ENCODE measurements around the gene PPFIA1. TPM values are rescaled to one million over a fixed set of nuclear protein-coding genes. Genes with fewer than 3 reads are reported as not detected.

The PPFIA1 gene
- total RNA-seq = 38.8 and 43.1 TPM in 2 replicates
- polyA plus RNA-seq = 39.8 and 41.8 TPM in 2 replicates
- 20.3 and 21.4 TPM in 2 replicates for polyA plus RNA-seq (2012)
- 43.3 and 52.9 TPM in 2 replicates for polyA minus RNA-seq (ENCODE audit: low replicate concordance)

DNA sequence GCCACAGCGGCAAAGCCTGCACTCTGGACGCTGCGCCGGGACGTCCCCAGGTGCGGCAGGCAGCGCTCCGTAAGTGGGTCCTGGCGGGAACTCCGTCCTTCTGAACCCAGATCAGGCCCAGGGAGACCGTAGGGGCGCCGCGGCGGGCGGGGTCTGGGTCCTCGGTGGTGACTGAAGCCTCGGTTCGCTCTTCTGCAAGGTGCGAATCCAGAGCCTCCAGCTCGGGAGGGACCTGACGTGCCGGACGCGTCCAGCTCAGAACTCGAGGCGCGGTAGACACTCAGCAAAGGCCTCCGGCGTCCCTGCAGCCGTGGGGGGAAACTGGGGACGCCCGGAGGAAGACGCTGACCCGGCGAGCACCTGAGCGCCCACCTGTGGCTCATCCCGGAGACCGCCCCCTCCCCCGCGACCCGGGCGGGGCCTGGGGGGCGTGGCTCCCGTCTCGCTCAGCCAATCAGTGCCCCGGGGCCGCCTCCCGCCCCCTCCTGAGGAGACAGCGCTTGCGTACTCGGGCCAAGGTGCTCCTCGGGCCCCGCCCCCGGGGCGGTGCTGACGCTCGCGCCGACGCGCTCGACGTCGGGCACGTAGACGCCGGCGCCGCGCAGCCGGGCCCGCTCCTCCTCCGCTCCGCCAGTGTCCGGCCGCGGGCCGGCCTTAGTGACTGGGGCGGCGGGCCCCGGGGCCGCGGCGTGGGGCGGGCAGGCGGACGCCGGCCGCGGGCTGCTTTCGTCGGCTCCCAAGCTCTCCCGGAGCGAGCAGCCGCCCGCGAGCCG, at the start of gene PPFIA1:
PPFIA1 (plus strand) TSS at position 587 of the 773 bp plus-strand sequence. CDS start 1,483 bp downstream, outside the sequence.
- peak within 1 kb of the TSS; percentile 80 to 96 (median 88) for H3K4me3 ChIP-seq (replicated peaks in 1 of 4; ENCODE audit: control extremely low read depth in 1 of 4, insufficient read depth in 1 of 4, low read depth in 3 of 4, low read length in 4 of 4)
- H3K9me3 ChIP-seq (ENCODE audit: control insufficient read depth, insufficient read depth, low read depth, low read length) = no peaks in the 10 kb centered on the region
- H3K36me3 ChIP-seq (ENCODE audit: control insufficient read depth, insufficient read depth, low read length) = peaks cover 5% of the 10 kb centered on the region
- H3K4me2 ChIP-seq (ENCODE audit: extremely low read depth, insufficient read depth, low read length) = peak within 1 kb of the TSS; percentile 99
- no peak for TF ChIP-seq EZH2 (IDR thresholded peaks at IDR 0.05; ENCODE audit: low read length, missing control alignments)
- TF ChIP-seq, protein P1, sequence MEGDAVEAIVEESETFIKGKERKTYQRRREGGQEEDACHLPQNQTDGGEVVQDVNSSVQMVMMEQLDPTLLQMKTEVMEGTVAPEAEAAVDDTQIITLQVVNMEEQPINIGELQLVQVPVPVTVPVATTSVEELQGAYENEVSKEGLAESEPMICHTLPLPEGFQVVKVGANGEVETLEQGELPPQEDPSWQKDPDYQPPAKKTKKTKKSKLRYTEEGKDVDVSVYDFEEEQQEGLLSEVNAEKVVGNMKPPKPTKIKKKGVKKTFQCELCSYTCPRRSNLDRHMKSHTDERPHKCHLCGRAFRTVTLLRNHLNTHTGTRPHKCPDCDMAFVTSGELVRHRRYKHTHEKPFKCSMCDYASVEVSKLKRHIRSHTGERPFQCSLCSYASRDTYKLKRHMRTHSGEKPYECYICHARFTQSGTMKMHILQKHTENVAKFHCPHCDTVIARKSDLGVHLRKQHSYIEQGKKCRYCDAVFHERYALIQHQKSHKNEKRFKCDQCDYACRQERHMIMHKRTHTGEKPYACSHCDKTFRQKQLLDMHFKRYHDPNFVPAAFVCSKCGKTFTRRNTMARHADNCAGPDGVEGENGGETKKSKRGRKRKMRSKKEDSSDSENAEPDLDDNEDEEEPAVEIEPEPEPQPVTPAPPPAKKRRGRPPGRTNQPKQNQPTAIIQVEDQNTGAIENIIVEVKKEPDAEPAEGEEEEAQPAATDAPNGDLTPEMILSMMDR (conservative IDR thresholded peaks at IDR 0.05 in 1 of 2, IDR thresholded peaks at IDR 0.05 in 1 of 2; ENCODE audit: low read depth in 1 of 2, low read length in 2 of 2) = no peak
- no peaks in the 10 kb centered on the region for H3K4me1 ChIP-seq (ENCODE audit: control insufficient read depth, extremely low read depth, insufficient read depth, low read length)
- peak within 1 kb of the TSS; percentile 78 for H3K27ac ChIP-seq (ENCODE audit: insufficient read depth, low read length)
- peaks cover 2% of the 10 kb centered on the region for H4K20me1 ChIP-seq (ENCODE audit: control insufficient read depth, extremely low read depth, insufficient read depth, low read length)
- peak within 1 kb of the TSS; percentile 97 for H2AFZ ChIP-seq (ENCODE audit: low read length)
- H3K9ac ChIP-seq (ENCODE audit: insufficient read depth, low read length) = peak within 1 kb of the TSS; percentile 94
- peaks cover 7% of the 10 kb centered on the region for H3K27me3 ChIP-seq (ENCODE audit: control insufficient read depth, insufficient read depth, low read length)
- peaks cover 24% of the 10 kb centered on the region for H3K79me2 ChIP-seq (ENCODE audit: control insufficient read depth, insufficient read depth, low read length)
- peak; percentile 90 to 92 for DNase-seq (ENCODE audit: low read depth in 2 of 2)

DNA sequence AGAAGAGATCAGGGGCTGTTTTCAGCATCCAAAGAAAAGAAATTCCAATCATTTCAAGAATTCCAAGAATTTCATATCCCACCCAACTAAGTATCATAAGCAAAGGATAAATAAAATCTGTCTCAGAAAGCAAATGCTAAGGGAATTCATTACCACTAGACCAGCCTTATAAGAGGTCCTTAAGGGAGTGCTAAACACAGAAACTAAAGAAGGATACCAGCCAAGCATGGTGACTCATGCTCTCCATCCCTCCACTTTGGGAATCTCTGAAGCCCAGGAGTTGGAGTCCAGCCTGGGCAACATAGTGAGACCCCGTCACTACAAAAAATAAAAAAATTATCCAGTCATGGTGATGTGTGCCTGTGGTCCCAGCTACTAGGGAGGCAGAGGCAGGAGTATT, 49.6 kb upstream of the PPFIA1 start:
- DNase-seq (ENCODE audit: low read depth in 2 of 2) = peak in 1 of 2 donors; percentile 59

DNA sequence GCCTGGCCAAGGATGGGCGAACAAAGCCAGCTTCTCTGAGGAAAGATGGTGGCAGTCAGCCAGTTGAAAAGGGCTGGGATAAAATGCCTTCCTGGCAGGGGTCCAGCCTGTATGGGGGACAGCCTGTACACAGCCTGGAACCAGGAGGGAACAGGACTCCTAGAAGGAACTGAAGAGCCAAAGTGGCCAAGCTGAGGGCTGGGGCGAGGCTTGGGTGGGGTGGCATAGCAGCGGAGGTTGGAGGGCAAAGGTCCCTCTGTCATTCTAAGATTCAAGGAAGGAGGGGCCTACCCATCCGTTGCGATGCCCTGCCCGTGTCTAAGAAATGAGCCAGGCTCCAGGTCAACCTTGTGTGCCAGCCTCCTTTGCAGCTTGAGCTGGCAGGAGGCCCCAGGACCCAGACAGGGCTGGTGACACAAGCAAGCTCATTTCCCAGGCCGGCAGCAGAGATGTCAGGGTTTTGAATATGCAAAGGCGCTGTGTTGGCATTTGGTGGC, 44.8 kb upstream of the PPFIA1 start:
- TF ChIP-seq, protein P1 (conservative IDR thresholded peaks at IDR 0.05 in 1 of 2, IDR thresholded peaks at IDR 0.05 in 1 of 2; ENCODE audit: low read depth in 1 of 2, low read length in 2 of 2) = no peak
- TF ChIP-seq EZH2 (IDR thresholded peaks at IDR 0.05; ENCODE audit: low read length, missing control alignments) = no peak
- Histone ChIP-seq H3K27me3 (ENCODE audit: control insufficient read depth, insufficient read depth, low read length) (no peaks in the 10 kb centered on the region), H3K4me1 (ENCODE audit: control insufficient read depth, extremely low read depth, insufficient read depth, low read length) (no peaks in the 10 kb centered on the region), H3K4me3 (replicated peaks in 1 of 4; ENCODE audit: control extremely low read depth in 1 of 4, insufficient read depth in 1 of 4, low read depth in 3 of 4, low read length in 4 of 4) (no peak overlapping the region), H3K4me2 (ENCODE audit: extremely low read depth, insufficient read depth, low read length) (no peak overlapping the region), H3K9ac (ENCODE audit: insufficient read depth, low read length) (no peak overlapping the region), H3K27ac (ENCODE audit: insufficient read depth, low read length) (no peak overlapping the region), H3K36me3 (ENCODE audit: control insufficient read depth, insufficient read depth, low read length) (no peaks in the 10 kb centered on the region), H3K9me3 (ENCODE audit: control insufficient read depth, insufficient read depth, low read depth, low read length) (no peaks in the 10 kb centered on the region), H2AFZ (ENCODE audit: low read length) (no peak overlapping the region), H3K79me2 (ENCODE audit: control insufficient read depth, insufficient read depth, low read length) (no peaks in the 10 kb centered on the region), H4K20me1 (ENCODE audit: control insufficient read depth, extremely low read depth, insufficient read depth, low read length) (no peaks in the 10 kb centered on the region)
- peak in 1 of 2 donors; percentile 19 for DNase-seq (ENCODE audit: low read depth in 2 of 2)

More for the DNA sequence above, 49.6 kb upstream of the PPFIA1 start:
- Histone ChIP-seq H3K27me3 (ENCODE audit: control insufficient read depth, insufficient read depth, low read length) (peaks cover 3% of the 10 kb centered on the region), H3K27ac (ENCODE audit: insufficient read depth, low read length) (no peak overlapping the region), H3K9me3 (ENCODE audit: control insufficient read depth, insufficient read depth, low read depth, low read length) (no peaks in the 10 kb centered on the region), H3K79me2 (ENCODE audit: control insufficient read depth, insufficient read depth, low read length) (no peaks in the 10 kb centered on the region), H2AFZ (ENCODE audit: low read length) (no peak overlapping the region), H3K4me1 (ENCODE audit: control insufficient read depth, extremely low read depth, insufficient read depth, low read length) (no peaks in the 10 kb centered on the region), H3K36me3 (ENCODE audit: control insufficient read depth, insufficient read depth, low read length) (no peaks in the 10 kb centered on the region), H3K4me2 (ENCODE audit: extremely low read depth, insufficient read depth, low read length) (no peak overlapping the region), H4K20me1 (ENCODE audit: control insufficient read depth, extremely low read depth, insufficient read depth, low read length) (no peaks in the 10 kb centered on the region), H3K4me3 (replicated peaks in 1 of 4; ENCODE audit: control extremely low read depth in 1 of 4, insufficient read depth in 1 of 4, low read depth in 3 of 4, low read length in 4 of 4) (no peak overlapping the region), H3K9ac (ENCODE audit: insufficient read depth, low read length) (no peak overlapping the region)
- TF ChIP-seq EZH2 (IDR thresholded peaks at IDR 0.05; ENCODE audit: low read length, missing control alignments) = no peak
